PC-9 (cell line): Measurements from ENCODE around the gene DNAAF5. TPM values are rescaled to one million over a fixed set of nuclear protein-coding genes. Genes with fewer than 3 reads are reported as not detected.
A peak's percentile ranks its signal among the peaks of the same experiment; 100 is the strongest.

Experiments used
- BruUV-seq: library from RNA; stranded (reverse); fragments of 400-500 nt; replicated peaks from 2 replicates; lab custom pipeline; 2021; lab: Mats Ljungman, UMichigan
- CTCF ChIA-PET: fragments of 300-600 bp; sonication (Branson Sonifier 250); formaldehyde crosslinking; loops from one replicate; lab custom pipeline; 2022; ENCODE audit warnings: antibody characterized with exemption; lab: Charles Lee
- POLR2A ChIA-PET: fragments of 300-600 bp; sonication (Branson Sonifier 250); formaldehyde crosslinking; loops from one replicate; lab custom pipeline; 2022; ENCODE audit warnings: antibody characterized with exemption; ENCODE audit not compliant: unreplicated experiment; lab: Charles Lee
- DNase-seq, 2 experiments: peaks; one replicate each; pipeline versions ENCODE4 v3.0.0 to v3.0.0-alpha.2; 2015 to 2022; ENCODE audit warnings: mixed read lengths in 1 of 2
- H2AFZ ChIP-seq: fragments of 200-600 bp; sonication (generic); 2 replicates; pipeline ENCODE4 v1.8.1; 2017; ENCODE audit warnings: antibody characterized with exemption
- H3F3A ChIP-seq: fragments of 200-600 bp; sonication (generic); 2 replicates; pipeline ENCODE4 v1.8.1; 2017; ENCODE audit warnings: antibody characterized with exemption, mild to moderate bottlenecking, low read depth; ENCODE audit not compliant: insufficient read depth
- H3K27ac ChIP-seq: fragments of 200-600 bp; sonication (generic); 2 replicates; pipeline ENCODE4 v1.6.1; 2016; ENCODE audit warnings: mixed run types
- H3K27me3 ChIP-seq: fragments of 200-600 bp; sonication (generic); 2 replicates; pipeline ENCODE4 v1.6.1; 2016; ENCODE audit warnings: low read depth, mixed run types; ENCODE audit not compliant: insufficient read depth
- H3K36me3 ChIP-seq: fragments of 200-600 bp; sonication (generic); 2 replicates; pipeline ENCODE4 v1.6.1; 2016; ENCODE audit warnings: low read depth, mixed run types
- H3K4me1 ChIP-seq: fragments of 200-600 bp; sonication (generic); replicated peaks from 2 replicates; pipeline ENCODE4 v1.6.1; 2016; ENCODE audit warnings: mixed run types; ENCODE audit not compliant: insufficient read depth
- H3K4me2 ChIP-seq: fragments of 200-600 bp; sonication (generic); 2 replicates; pipeline ENCODE4 v1.6.1; 2017; ENCODE audit warnings: mixed run types
- H3K4me3 ChIP-seq: fragments of 200-600 bp; sonication (generic); 2 replicates; pipeline ENCODE4 v1.6.1; 2016; ENCODE audit warnings: mixed run types
- H3K79me2 ChIP-seq: fragments of 200-600 bp; sonication (generic); 2 replicates; pipeline ENCODE4 v1.6.1; 2017; ENCODE audit warnings: low read depth, mixed run types
- H3K9me2 ChIP-seq: fragments of 200-600 bp; sonication (generic); 2 replicates; pipeline ENCODE4 v1.8.1; 2017; ENCODE audit warnings: mild to moderate bottlenecking; ENCODE audit not compliant: insufficient read depth
- H3K9me3 ChIP-seq: fragments of 200-600 bp; sonication (generic); 2 replicates; pipeline ENCODE4 v1.8.1; 2016; ENCODE audit warnings: low read depth; ENCODE audit not compliant: insufficient read depth
- H4K20me1 ChIP-seq: fragments of 200-600 bp; sonication (generic); 2 replicates; pipeline ENCODE4 v1.8.1; 2017; ENCODE audit not compliant: insufficient read depth
- CTCF ChIP-seq: fragments of 200-600 bp; sonication (generic); conservative IDR thresholded peaks from 2 replicates; pipeline ENCODE4 v1.6.1; 2017; ENCODE audit warnings: mixed run types, antibody characterized with exemption, mild to moderate bottlenecking, moderate library complexity
- EZH2 ChIP-seq: fragments of 200-600 bp; sonication (generic); IDR thresholded peaks from 2 replicates; pipeline ENCODE4 v1.8.0; 2017; ENCODE audit warnings: antibody characterized with exemption, low read depth
- intact Hi-C: fragments of 100-400 bp; cut with micrococcal nuclease; formaldehyde crosslinking; loops from one replicate; pipeline ENCODE4 v1.10.0; 2022; ENCODE audit not compliant: unreplicated experiment
- total RNA-seq: library from RNA; stranded (reverse); gene quantifications from 2 replicates; pipeline ENCODE4 v1.2.3, GENCODE V29; 2021

DNAAF5 gene
- total RNA-seq, 1 experiment from 2014 or later = 63.2 TPM

- Histone ChIP-seq H3F3A (peaks cover 13% of the 10 kb centered on the region; the same call in 1 of the 2 replicates), H3K36me3 (no peaks in the 10 kb centered on the region), H2AFZ (no peak overlapping the region), H4K20me1 (no peaks in the 10 kb centered on the region), H3K27me3 (no peaks in the 10 kb centered on the region), H3K9me2 (no peaks in the 10 kb centered on the region), H3K9me3 (no peaks in the 10 kb centered on the region), H3K79me2 (no peaks in the 10 kb centered on the region), H3K4me1 (peaks cover 4% of the 10 kb centered on the region; the same call in 1 of the 2 replicates), H3K4me2 (no peak overlapping the region), H3K4me3 (no peak overlapping the region), H3K27ac (no peak overlapping the region)
- BruUV-seq = no TSS peak
- ChIA-PET POLR2A (no interaction called here), CTCF (no interaction called here)
- no peak for TF ChIP-seq CTCF
- TF ChIP-seq EZH2 = no peak
- DNase-seq = no peak
- intact Hi-C loops = no loop called here
Measured at GRCh38 chr7:805261-805660, 78.8 kb downstream of the DNAAF5 start.

GRCh38 chr7:815284-816216, 89.1 kb downstream of the DNAAF5 start:
- TF ChIP-seq CTCF (no peak), EZH2 (no peak)
- Histone ChIP-seq H3K4me1 (peaks cover 44% of the 10 kb centered on the region), H3K27ac (peak overlapping the region; percentile 92), H3K36me3 (no peaks in the 10 kb centered on the region), H3K79me2 (peaks cover 47% of the 10 kb centered on the region), H2AFZ (peak overlapping the region; percentile 46; the same call in 1 of the 2 replicates), H3K4me3 (peak overlapping the region; percentile 64), H3K9me2 (no peaks in the 10 kb centered on the region), H3F3A (peaks cover 51% of the 10 kb centered on the region), H3K4me2 (peak overlapping the region; percentile 80), H3K9me3 (no peaks in the 10 kb centered on the region), H3K27me3 (no peaks in the 10 kb centered on the region), H4K20me1 (peaks cover 14% of the 10 kb centered on the region; the same call in 1 of the 2 replicates)
- peak; percentile 65 to 83 for DNase-seq
- CTCF ChIA-PET = interaction anchor here (0.6 to 0.7 kb wide), 3 partner anchors 11 to 212 kb away, joined by 3 to 19 read pairs (median 5); no protein-coding TSS in a partner anchor
- BruUV-seq = TSS peak; percentile 17
- POLR2A ChIA-PET = interaction anchor here (0.6 to 2.4 kb wide), 4 partner anchors 9 to 84 kb away, joined by 5 to 48 read pairs (median 8); partner anchors contain the start of gene SUN1
- intact Hi-C loops = no loop called here

GRCh38 chr7:816300-816750, 89.8 kb downstream of the DNAAF5 start:
- Histone ChIP-seq H3K9me3 (no peaks in the 10 kb centered on the region), H3K4me3 (peak overlapping the region; percentile 64), H2AFZ (no peak overlapping the region), H3K4me1 (peaks cover 38% of the 10 kb centered on the region), H3K27me3 (no peaks in the 10 kb centered on the region), H3K27ac (no peak overlapping the region), H3K79me2 (peaks cover 52% of the 10 kb centered on the region), H3K36me3 (no peaks in the 10 kb centered on the region), H4K20me1 (peaks cover 22% of the 10 kb centered on the region), H3F3A (peaks cover 45% of the 10 kb centered on the region), H3K4me2 (peak overlapping the region; percentile 80), H3K9me2 (no peaks in the 10 kb centered on the region)
- CTCF ChIA-PET = interaction anchor here (0.6 to 1.1 kb wide), 4 partner anchors 13 to 211 kb away, joined by 3 to 12 read pairs (median 4); no protein-coding TSS in a partner anchor
- POLR2A ChIA-PET = interaction anchor here (0.6 to 2.4 kb wide), 5 partner anchors 14 to 571 kb away, joined by 3 to 48 read pairs (median 8); partner anchors contain the start of gene SUN1
- BruUV-seq = no TSS peak
- intact Hi-C loops = no loop called here
- TF ChIP-seq EZH2 = no peak
- TF ChIP-seq CTCF = no peak
- DNase-seq = peak; percentile 94 to 100
